ENCODE data around the gene FRA10AC1.

The FRA10AC1 gene

GRCh38 chr10:93657757-93658156 is 44.6 kb downstream of the FRA10AC1 start:
- TF ChIP-seq, protein P1, sequence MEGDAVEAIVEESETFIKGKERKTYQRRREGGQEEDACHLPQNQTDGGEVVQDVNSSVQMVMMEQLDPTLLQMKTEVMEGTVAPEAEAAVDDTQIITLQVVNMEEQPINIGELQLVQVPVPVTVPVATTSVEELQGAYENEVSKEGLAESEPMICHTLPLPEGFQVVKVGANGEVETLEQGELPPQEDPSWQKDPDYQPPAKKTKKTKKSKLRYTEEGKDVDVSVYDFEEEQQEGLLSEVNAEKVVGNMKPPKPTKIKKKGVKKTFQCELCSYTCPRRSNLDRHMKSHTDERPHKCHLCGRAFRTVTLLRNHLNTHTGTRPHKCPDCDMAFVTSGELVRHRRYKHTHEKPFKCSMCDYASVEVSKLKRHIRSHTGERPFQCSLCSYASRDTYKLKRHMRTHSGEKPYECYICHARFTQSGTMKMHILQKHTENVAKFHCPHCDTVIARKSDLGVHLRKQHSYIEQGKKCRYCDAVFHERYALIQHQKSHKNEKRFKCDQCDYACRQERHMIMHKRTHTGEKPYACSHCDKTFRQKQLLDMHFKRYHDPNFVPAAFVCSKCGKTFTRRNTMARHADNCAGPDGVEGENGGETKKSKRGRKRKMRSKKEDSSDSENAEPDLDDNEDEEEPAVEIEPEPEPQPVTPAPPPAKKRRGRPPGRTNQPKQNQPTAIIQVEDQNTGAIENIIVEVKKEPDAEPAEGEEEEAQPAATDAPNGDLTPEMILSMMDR (IDR thresholded peaks at IDR 0.05; ENCODE audit: control extremely low read depth, extremely low read depth, low read depth, missing control alignments) = no peak
- ChIA-PET CTCF (no interaction called here), POLR2A (no interaction called here)
- DNase-seq (ENCODE audit: extremely low spot score) = no peak

DNA sequence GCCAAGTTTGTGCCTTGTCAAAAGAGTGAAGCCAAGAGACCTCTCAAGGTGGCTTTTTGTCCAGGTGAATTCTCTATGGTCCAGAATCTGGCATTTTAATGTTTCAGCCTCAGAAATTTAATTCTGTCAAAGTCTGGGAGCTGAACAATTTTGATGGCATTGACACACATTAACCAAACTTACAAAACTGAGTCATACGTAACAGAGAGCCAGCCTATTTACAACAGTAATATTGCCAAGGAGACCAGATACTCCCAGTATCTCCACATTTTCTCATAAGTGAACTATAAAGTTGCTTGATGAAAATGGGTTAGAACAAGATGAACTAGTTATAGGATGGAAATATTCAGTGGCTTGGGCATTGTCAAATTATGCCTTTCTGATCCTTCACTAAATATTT is 46.2 kb downstream of the FRA10AC1 start:
- ChIA-PET POLR2A (no interaction called here), CTCF (no interaction called here)
- TF ChIP-seq, protein P1 (IDR thresholded peaks at IDR 0.05; ENCODE audit: control extremely low read depth, extremely low read depth, low read depth, missing control alignments) = no peak
- no peak for DNase-seq (ENCODE audit: extremely low spot score)

DNA sequence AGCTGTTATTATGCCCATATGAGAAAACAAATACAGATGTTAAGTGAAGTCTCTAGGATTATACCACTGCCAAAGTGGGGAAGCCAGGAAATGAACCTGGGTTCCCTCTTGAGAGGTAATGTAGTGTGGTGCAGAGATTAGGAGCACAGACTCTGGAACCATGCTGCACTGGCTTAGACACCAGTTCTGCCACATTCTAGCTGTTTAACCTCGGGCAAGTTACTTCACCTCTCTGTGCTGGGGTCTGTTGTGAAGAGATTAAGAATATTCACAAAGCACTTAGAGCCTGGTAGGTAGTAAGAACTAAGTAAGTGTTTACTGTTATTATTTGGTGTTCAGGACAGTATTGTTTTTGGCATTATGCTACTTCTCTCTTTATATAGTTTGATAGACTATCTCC is 48.2 kb downstream of the FRA10AC1 start:
- ChIA-PET POLR2A (no interaction called here), CTCF (interaction anchor here (1.6 kb wide), 1 partner anchor 27 kb away, joined by 3 read pairs; no protein-coding TSS in a partner anchor)
- TF ChIP-seq, protein P1 (IDR thresholded peaks at IDR 0.05; ENCODE audit: control extremely low read depth, extremely low read depth, low read depth, missing control alignments) = no peak
- no peak for DNase-seq (ENCODE audit: extremely low spot score)

DNA sequence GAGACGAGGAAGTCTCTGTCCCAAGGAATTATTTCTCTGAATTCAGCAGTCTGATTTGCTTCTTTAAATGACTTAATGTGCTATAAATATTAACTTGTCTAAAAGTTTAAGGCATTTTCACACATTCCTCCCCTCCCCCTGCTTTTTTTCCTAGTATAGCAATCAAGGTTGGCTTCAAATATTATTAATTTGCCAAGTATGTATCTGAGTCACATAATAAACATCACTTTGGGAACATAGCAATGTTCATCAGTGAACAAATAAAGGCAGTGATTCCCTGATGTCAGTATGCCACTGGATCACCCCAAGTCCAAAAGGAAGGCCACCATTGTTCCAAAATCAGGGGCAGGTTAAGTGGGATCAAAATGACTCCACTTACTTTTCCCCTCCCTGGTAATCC is 49.5 kb downstream of the FRA10AC1 start:
- no peak for DNase-seq (ENCODE audit: extremely low spot score)
- ChIA-PET CTCF (no interaction called here), POLR2A (no interaction called here)
- TF ChIP-seq, protein P1 (IDR thresholded peaks at IDR 0.05; ENCODE audit: control extremely low read depth, extremely low read depth, low read depth, missing control alignments) = no peak

DNA sequence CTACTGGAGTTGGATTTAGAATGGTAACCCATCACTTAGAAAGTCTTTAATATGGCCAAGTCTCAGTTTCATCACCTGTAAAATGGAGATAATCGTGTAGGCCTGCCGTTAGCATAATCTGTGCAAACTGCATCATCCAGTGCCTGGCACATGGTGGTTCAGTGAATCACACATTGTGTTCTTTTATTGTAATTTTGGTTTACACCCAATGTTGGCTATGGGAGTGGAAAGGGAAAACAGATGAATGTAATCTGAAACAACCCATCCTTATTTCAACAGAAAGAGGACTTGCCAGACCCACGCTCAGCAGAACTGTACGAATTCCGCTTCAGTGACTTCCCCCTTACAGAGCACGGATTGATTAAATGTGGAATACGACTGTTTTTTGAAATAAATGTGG is 62.6 kb downstream of the FRA10AC1 start:
- DNase-seq (ENCODE audit: extremely low spot score) = no peak
- ChIA-PET POLR2A (no interaction called here), CTCF (no interaction called here)
- TF ChIP-seq, protein P1 (IDR thresholded peaks at IDR 0.05; ENCODE audit: control extremely low read depth, extremely low read depth, low read depth, missing control alignments) = no peak

DNA sequence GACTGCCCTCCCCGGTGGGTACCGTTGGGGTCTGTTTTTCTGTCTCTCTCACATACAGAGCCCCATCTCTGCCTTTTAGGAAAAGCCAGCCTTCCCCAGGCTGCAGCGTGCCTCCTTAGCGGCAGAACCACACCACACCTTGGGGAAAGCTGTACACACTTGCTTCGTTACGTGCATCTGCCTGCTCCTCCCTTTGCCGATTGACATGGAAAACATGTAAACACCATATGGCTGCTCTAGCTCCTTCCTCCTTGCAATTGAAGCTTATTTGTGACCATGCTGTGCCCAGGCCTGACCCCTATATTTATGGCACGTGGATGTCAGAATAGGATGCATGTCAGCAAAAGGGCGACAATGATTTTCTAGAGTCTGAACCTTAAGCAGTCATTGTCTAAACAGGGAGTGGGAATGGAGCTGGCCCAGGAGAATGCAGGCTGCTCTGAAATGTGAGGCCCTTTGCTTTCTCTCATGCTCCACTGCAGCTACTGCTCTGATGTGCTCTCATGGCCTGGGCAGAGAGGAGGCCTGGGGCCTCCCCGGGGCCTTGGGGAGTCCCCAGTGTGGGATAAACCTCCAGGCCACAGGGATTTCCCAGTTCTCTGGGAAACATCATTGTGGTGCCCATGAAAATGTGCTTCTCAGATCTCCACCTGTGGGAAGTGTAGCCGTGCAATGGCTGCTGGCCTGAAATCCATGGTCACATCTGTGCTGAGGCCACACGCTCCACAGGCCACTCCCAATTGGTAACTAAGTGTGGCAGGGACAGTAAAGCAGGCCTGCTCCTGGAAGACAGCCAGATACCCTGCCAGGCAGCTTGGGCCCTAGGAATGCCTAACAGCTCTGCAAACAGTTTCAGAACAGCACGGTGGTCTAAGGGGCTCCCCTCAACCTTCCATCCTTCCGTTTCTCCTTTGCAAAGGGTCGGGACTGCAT is 71.5 kb downstream of the FRA10AC1 start:
- TF ChIP-seq, protein P1 (IDR thresholded peaks at IDR 0.05; ENCODE audit: control extremely low read depth, extremely low read depth, low read depth, missing control alignments) = no peak
- CTCF ChIA-PET = no interaction called here

More for the DNA sequence above, 71.5 kb downstream of the FRA10AC1 start:
- POLR2A ChIA-PET = no interaction called here
- DNase-seq (ENCODE audit: extremely low spot score) = no peak

All from GM10248 (cell line).